HCT116 (cell line): ENCODE results near the gene FRAS1.

ENCODE experiments used
- POLR2AphosphoS5 ChIP-seq: IDR thresholded peaks from 2 replicates; pipeline ENCODE4 v1.6.1; 2011; ENCODE audit warnings: mild to moderate bottlenecking, low read depth, low read length, moderate library complexity
- REST ChIP-seq: IDR thresholded peaks from 2 replicates; pipeline ENCODE4 v1.6.1; 2012; ENCODE audit warnings: low read depth
- ZNF274 ChIP-seq: fragments of 200-500 bp; sonication (Bioruptor generic); IDR thresholded peaks from 2 replicates; pipeline ENCODE4 v1.6.1; 2014; ENCODE audit warnings: mild to moderate bottlenecking, low read depth, low read length, inconsistent platforms
- TF ChIP-seq, protein P1 (sequence below), 3 experiments: fragments of 200-600 bp in 1 of 3; sonication (generic) in 1 of 3; IDR thresholded peaks in 2 of 3; conservative IDR thresholded peaks in 1 of 3; 2 replicates each; pipeline ENCODE4 v1.5.1; 2012 to 2017; ENCODE audit warnings: low read depth in 2 of 3, low read length in 2 of 3, antibody characterized with exemption in 1 of 3, borderline replicate concordance in 1 of 3, control low read depth in 1 of 3, mild to moderate bottlenecking in 1 of 3, mixed read lengths in 1 of 3, mixed run types in 1 of 3, moderate library complexity in 1 of 3; ENCODE audit not compliant: insufficient read depth in 1 of 3
- TF ChIP-seq, protein P2 (sequence below): IDR thresholded peaks from 2 replicates; pipeline ENCODE4 v1.6.1; 2012

GRCh38 chr4:78336093-78336943 is 279.2 kb downstream of the FRAS1 start:
- TF ChIP-seq, protein P1, sequence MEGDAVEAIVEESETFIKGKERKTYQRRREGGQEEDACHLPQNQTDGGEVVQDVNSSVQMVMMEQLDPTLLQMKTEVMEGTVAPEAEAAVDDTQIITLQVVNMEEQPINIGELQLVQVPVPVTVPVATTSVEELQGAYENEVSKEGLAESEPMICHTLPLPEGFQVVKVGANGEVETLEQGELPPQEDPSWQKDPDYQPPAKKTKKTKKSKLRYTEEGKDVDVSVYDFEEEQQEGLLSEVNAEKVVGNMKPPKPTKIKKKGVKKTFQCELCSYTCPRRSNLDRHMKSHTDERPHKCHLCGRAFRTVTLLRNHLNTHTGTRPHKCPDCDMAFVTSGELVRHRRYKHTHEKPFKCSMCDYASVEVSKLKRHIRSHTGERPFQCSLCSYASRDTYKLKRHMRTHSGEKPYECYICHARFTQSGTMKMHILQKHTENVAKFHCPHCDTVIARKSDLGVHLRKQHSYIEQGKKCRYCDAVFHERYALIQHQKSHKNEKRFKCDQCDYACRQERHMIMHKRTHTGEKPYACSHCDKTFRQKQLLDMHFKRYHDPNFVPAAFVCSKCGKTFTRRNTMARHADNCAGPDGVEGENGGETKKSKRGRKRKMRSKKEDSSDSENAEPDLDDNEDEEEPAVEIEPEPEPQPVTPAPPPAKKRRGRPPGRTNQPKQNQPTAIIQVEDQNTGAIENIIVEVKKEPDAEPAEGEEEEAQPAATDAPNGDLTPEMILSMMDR (IDR thresholded peaks at IDR 0.05 in 2 of 3, conservative IDR thresholded peaks at IDR 0.05 in 1 of 3; ENCODE audit: borderline replicate concordance in 1 of 3, insufficient read depth in 1 of 3, low read depth in 2 of 3, low read length in 2 of 3), result no peak
- TF ChIP-seq, protein P2, sequence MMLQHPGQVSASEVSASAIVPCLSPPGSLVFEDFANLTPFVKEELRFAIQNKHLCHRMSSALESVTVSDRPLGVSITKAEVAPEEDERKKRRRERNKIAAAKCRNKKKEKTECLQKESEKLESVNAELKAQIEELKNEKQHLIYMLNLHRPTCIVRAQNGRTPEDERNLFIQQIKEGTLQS, result no peak
- TF ChIP-seq POLR2AphosphoS5 (no peak), ZNF274 (no peak), REST (no peak)
